ENCODE results near the gene TACO1.

Gene TACO1

DNA sequence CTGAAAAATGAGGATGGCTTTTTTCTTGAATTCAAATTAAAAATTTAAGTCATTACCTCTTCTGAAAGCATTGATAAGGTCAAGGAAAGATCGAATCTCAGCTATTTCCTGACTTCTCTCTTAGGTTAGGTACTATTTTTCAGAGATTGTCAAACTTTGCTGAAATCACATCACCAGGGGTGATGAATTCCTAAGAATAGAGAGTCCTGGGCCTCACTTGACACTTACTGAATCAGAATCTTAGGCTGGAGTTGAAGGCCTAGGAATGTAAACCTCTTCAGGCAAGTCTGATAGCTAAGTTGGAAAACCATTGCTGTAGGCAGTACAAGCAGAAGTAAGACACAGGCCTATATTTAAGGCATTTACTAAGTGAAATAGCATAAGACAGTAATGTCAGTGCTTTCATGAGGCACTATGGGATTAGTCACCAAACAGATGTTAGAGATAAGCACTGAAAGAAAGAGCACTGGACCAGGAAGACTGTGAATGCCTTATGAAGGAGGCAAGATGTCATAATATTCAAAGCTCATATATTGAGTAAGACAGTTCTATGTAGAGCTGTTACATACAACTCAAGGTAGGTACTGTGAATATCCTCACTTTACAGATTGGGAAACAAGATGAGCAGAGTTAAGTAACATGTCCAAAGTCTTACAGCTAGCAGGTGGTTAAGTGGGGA lies 28.9 kb upstream of the TACO1 start:
- no peaks in the 10 kb centered on the region for H3K9me3 ChIP-seq (ENCODE audit: control insufficient read depth, low read length)
- WGBS, 2 experiments = 96 to 100% methylated on average over 1 of the region's 1 CpG
- no peaks in the 10 kb centered on the region for H3K4me1 ChIP-seq (ENCODE audit: control insufficient read depth, insufficient read depth, low read length)
- H3K27me3 ChIP-seq (ENCODE audit: control insufficient read depth, insufficient read depth, low read length, poor library complexity, severe bottlenecking) = no peaks in the 10 kb centered on the region
- H3K4me3 ChIP-seq (ENCODE audit: insufficient read depth, low read depth, low read length) = no peak overlapping the region
- H3K27ac ChIP-seq (ENCODE audit: insufficient read depth, low read depth, low read length, poor library complexity, severe bottlenecking) = no peak overlapping the region
- H3K36me3 ChIP-seq (ENCODE audit: control insufficient read depth, insufficient read depth, low read length) = no peaks in the 10 kb centered on the region

DNA sequence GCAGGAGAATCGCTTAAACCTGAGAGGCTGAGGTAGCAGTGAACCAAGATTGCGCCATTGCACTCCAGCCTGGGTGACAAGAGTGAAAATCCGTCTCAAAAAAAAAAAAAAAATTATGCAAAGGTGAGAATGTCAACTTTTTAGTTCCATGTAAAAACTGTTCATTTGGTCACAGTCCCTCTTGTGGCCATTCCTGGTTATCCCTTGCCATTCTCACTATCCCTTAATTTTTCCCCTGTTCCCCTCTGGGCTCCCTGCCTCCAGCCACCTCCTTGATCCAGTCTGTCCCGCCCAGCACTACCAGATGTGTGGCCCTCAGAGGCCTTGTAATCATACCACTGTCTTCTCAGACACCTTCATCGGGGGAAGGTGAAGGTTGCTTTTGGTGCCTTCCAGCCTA lies 27.1 kb upstream of the TACO1 start:
- Histone ChIP-seq H3K9me3 (ENCODE audit: control insufficient read depth, low read length) (no peaks in the 10 kb centered on the region), H3K4me3 (ENCODE audit: insufficient read depth, low read depth, low read length) (no peak overlapping the region), H3K27ac (ENCODE audit: insufficient read depth, low read depth, low read length, poor library complexity, severe bottlenecking) (no peak overlapping the region), H3K36me3 (ENCODE audit: control insufficient read depth, insufficient read depth, low read length) (no peaks in the 10 kb centered on the region), H3K4me1 (ENCODE audit: control insufficient read depth, insufficient read depth, low read length) (no peaks in the 10 kb centered on the region), H3K27me3 (ENCODE audit: control insufficient read depth, insufficient read depth, low read length, poor library complexity, severe bottlenecking) (no peaks in the 10 kb centered on the region)
- WGBS, 2 experiments = 84 to 86% methylated on average over 5 of the region's 5 CpGs

DNA sequence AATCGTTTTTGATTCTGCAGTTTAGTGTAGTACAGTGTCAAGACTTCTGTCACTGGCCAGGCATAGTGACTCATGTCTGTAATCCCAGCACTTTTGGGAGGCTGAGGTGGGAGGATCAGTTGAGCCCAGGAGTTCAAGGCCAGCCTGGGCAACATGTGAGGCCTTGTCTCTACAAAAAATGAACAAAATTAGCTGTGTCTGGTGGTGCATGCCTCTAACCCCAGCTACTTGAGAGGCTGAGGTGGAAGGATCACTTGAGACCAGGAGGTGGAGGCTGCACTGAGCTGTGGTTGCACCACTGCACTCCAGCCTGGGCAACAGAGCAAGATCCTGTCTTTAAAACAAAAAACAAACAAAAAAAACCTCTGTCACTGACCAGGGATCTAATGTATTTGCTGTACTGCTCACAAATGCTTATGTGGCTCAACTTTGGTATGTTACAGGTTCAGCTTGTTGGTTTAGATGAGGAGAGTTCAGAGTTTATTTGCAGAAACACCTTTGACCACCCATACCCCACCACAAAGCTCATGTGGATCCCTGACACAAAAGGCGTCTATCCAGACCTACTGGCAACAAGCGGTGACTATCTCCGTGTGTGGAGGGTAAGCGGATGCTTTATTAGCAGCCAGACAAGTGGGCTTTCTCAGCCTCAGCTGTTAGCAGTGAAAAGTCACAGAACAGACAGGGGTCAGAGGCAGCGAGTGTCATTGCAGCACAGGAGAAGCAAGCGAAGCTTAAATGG lies 22.5 kb upstream of the TACO1 start:
- H3K4me3 ChIP-seq (ENCODE audit: insufficient read depth, low read depth, low read length) = no peak overlapping the region
- H3K4me1 ChIP-seq (ENCODE audit: control insufficient read depth, insufficient read depth, low read length) = no peaks in the 10 kb centered on the region
- no peaks in the 10 kb centered on the region for H3K9me3 ChIP-seq (ENCODE audit: control insufficient read depth, low read length)
- WGBS, 2 experiments = 95 to 96% methylated on average over 7 of the region's 7 CpGs
- H3K27ac ChIP-seq (ENCODE audit: insufficient read depth, low read depth, low read length, poor library complexity, severe bottlenecking) = no peak overlapping the region
- H3K27me3 ChIP-seq (ENCODE audit: control insufficient read depth, insufficient read depth, low read length, poor library complexity, severe bottlenecking) = no peaks in the 10 kb centered on the region
- H3K36me3 ChIP-seq (ENCODE audit: control insufficient read depth, insufficient read depth, low read length) = peaks cover 14% of the 10 kb centered on the region

DNA sequence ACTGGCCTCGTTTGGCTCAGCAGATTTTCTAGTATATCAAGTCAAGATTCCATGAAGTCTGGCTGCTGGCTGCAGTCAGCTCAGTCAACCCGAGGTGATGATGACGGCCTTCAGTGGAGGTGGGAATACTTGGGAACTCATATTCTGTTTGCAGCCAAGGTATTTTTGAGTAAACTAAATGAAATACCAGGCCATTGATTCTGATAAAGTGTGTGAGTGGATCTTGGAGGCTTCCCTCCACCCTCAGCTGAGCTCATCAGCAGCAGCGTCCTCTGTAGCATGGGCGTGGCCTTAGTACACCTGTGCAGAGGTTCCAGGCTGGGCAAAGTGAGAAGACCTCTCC lies 22.0 kb upstream of the TACO1 start:
- H3K27ac ChIP-seq (ENCODE audit: insufficient read depth, low read depth, low read length, poor library complexity, severe bottlenecking) = no peak overlapping the region
- WGBS, 2 experiments = 93 to 96% methylated on average over 5 of the region's 5 CpGs

DNA sequence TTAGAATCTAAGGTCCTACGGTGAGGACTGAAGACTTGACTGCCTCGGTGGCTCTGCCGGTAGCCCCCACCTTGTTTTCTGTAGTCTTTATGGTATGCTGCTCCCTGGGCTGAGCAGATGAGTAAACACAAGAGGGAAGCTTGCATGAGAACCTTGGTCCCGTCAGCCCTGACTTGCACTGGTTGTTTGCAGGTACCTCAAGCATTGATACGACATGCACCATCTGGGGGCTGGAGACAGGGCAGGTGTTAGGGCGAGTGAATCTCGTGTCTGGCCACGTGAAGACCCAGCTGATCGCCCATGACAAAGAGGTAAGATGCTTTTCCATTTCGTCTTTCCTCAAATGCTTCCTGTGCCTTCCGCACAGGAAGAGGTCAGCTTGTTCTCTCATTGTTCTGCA lies 21.1 kb upstream of the TACO1 start:
- peaks cover 19% of the 10 kb centered on the region for H3K36me3 ChIP-seq (ENCODE audit: control insufficient read depth, insufficient read depth, low read length)
- H3K9me3 ChIP-seq (ENCODE audit: control insufficient read depth, low read length) = no peaks in the 10 kb centered on the region
- no peaks in the 10 kb centered on the region for H3K4me1 ChIP-seq (ENCODE audit: control insufficient read depth, insufficient read depth, low read length)
- WGBS, 2 experiments = 88% methylated on average over 11 of the region's 11 CpGs
- H3K27me3 ChIP-seq (ENCODE audit: control insufficient read depth, insufficient read depth, low read length, poor library complexity, severe bottlenecking) = no peaks in the 10 kb centered on the region
- H3K4me3 ChIP-seq (ENCODE audit: insufficient read depth, low read depth, low read length) = no peak overlapping the region
- no peak overlapping the region for H3K27ac ChIP-seq (ENCODE audit: insufficient read depth, low read depth, low read length, poor library complexity, severe bottlenecking)

More for the DNA sequence above, 22.0 kb upstream of the TACO1 start:
- Histone ChIP-seq H3K36me3 (ENCODE audit: control insufficient read depth, insufficient read depth, low read length) (peaks cover 19% of the 10 kb centered on the region), H3K27me3 (ENCODE audit: control insufficient read depth, insufficient read depth, low read length, poor library complexity, severe bottlenecking) (no peaks in the 10 kb centered on the region), H3K4me1 (ENCODE audit: control insufficient read depth, insufficient read depth, low read length) (no peaks in the 10 kb centered on the region), H3K9me3 (ENCODE audit: control insufficient read depth, low read length) (no peaks in the 10 kb centered on the region), H3K4me3 (ENCODE audit: insufficient read depth, low read depth, low read length) (no peak overlapping the region)

DNA sequence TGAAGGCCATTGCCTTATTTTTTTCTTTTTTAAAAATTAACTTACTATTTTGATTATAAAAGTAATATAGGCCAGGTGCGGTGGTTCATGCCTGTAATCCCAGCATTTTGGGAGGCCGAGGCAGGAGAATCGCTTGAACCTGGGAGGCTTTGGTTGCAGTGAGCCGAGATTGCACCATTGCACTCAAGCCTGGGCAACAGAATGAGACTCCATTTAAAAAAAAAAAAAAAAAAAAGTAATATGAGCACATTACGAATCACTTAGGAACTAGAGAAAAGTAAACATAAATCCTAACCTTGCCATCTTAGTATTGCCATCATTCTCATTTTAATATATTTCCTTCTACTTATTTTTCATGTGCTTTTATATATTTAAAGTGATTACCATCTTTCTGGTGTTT lies 12.9 kb upstream of the TACO1 start:
- Histone ChIP-seq H3K27me3 (ENCODE audit: control insufficient read depth, insufficient read depth, low read length, poor library complexity, severe bottlenecking) (no peaks in the 10 kb centered on the region), H3K4me1 (ENCODE audit: control insufficient read depth, insufficient read depth, low read length) (no peaks in the 10 kb centered on the region), H3K36me3 (ENCODE audit: control insufficient read depth, insufficient read depth, low read length) (peaks cover 28% of the 10 kb centered on the region)

DNA sequence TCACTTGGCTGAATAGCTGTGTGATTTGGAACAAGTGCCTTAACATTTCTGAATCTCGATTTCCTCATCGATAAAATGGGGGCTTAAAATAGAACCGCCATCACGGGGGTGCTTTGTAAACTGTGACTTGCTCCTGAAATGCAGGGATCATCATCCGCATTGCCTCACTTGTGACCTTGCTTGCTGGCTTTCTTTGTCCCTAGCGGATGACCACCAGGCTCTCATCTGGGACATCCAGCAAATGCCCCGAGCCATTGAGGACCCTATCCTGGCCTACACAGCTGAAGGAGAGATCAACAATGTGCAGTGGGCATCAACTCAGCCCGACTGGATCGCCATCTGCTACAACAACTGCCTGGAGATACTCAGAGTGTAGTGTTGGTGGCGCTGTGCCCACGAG lies 11.9 kb upstream of the TACO1 start:
- no peak overlapping the region for H3K4me3 ChIP-seq (ENCODE audit: insufficient read depth, low read depth, low read length)
- WGBS, 2 experiments = 94 to 95% methylated on average over 11 of the region's 11 CpGs
- H3K36me3 ChIP-seq (ENCODE audit: control insufficient read depth, insufficient read depth, low read length) = peaks cover 20% of the 10 kb centered on the region
- H3K9me3 ChIP-seq (ENCODE audit: control insufficient read depth, low read length) = no peaks in the 10 kb centered on the region
- no peaks in the 10 kb centered on the region for H3K4me1 ChIP-seq (ENCODE audit: control insufficient read depth, insufficient read depth, low read length)
- no peaks in the 10 kb centered on the region for H3K27me3 ChIP-seq (ENCODE audit: control insufficient read depth, insufficient read depth, low read length, poor library complexity, severe bottlenecking)
- H3K27ac ChIP-seq (ENCODE audit: insufficient read depth, low read depth, low read length, poor library complexity, severe bottlenecking) = no peak overlapping the region

More for the DNA sequence above, 12.9 kb upstream of the TACO1 start:
- Histone ChIP-seq H3K9me3 (ENCODE audit: control insufficient read depth, low read length) (no peaks in the 10 kb centered on the region), H3K4me3 (ENCODE audit: insufficient read depth, low read depth, low read length) (no peak overlapping the region), H3K27ac (ENCODE audit: insufficient read depth, low read depth, low read length, poor library complexity, severe bottlenecking) (no peak overlapping the region)
- WGBS, 2 experiments = 95 to 97% methylated on average over 4 of the region's 5 CpGs

DNA sequence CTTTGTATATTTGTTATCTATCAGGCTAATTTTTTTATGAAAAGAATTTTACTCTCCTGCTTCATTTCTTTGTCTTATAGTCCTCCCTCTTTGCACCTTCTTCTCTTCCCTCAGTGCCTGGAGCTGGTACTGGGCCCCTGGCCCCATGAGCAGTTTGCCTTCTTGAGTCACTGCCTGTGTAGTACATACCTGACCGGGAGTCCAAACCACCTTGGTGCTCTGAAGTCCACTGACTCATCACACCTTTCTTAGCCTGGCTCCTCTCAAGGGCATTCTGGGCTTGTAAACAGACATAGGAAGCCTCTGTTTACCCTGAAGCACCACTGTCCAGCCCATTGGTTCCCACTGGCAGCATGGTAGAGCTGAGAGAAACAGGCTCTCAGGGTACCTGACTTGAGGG lies 11.0 kb upstream of the TACO1 start:
- Histone ChIP-seq H3K9me3 (ENCODE audit: control insufficient read depth, low read length) (no peaks in the 10 kb centered on the region), H3K36me3 (ENCODE audit: control insufficient read depth, insufficient read depth, low read length) (peaks cover 20% of the 10 kb centered on the region), H3K4me1 (ENCODE audit: control insufficient read depth, insufficient read depth, low read length) (no peaks in the 10 kb centered on the region), H3K27ac (ENCODE audit: insufficient read depth, low read depth, low read length, poor library complexity, severe bottlenecking) (no peak overlapping the region), H3K27me3 (ENCODE audit: control insufficient read depth, insufficient read depth, low read length, poor library complexity, severe bottlenecking) (no peaks in the 10 kb centered on the region), H3K4me3 (ENCODE audit: insufficient read depth, low read depth, low read length) (no peak overlapping the region)
- 90 to 97% methylated on average over 1 of the region's 1 CpG for WGBS, 2 experiments

DNA sequence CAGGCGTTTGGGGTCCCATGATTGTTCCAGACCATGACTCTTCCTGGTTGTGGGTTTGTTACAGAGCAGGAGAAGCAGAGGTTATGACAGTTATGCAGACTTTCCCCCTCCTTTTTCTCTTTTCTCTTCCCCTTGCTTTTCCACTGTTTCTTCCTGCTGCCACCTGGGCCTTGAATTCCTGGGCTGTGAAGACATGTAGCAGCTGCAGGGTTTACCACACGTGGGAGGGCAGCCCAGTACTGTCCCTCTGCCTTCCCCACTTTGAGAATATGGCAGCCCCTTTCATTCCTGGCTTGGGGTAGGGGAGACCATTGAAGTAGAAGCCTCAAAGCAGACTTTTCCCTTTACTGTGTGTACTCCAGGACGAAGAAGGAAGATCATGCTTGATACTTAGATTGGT lies 7.9 kb upstream of the TACO1 start:
- Histone ChIP-seq H3K4me3 (ENCODE audit: insufficient read depth, low read depth, low read length) (no peak overlapping the region), H3K27me3 (ENCODE audit: control insufficient read depth, insufficient read depth, low read length, poor library complexity, severe bottlenecking) (no peaks in the 10 kb centered on the region), H3K9me3 (ENCODE audit: control insufficient read depth, low read length) (no peaks in the 10 kb centered on the region), H3K4me1 (ENCODE audit: control insufficient read depth, insufficient read depth, low read length) (no peaks in the 10 kb centered on the region), H3K27ac (ENCODE audit: insufficient read depth, low read depth, low read length, poor library complexity, severe bottlenecking) (no peak overlapping the region), H3K36me3 (ENCODE audit: control insufficient read depth, insufficient read depth, low read length) (peaks cover 17% of the 10 kb centered on the region)
- WGBS, 2 experiments = 88 to 92% methylated on average over 3 of the region's 3 CpGs

DNA sequence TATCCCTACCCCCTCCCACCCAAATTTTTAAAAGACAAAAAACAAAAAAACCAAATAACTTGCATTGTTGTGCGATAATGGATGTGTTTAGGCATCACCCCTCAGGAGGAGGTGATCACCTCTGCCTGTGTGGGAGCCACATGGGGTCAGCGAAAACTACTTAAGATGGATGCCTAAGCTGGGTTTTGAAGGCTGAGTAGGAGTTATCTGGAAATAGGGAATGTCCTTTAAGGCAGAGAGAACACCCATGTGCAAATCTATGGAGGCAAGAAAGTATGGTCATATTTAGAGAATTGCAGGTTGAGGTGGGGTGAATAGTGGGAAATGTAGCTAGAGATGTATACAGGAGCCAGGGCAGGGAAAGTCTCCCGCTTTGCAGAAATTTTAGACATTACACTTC lies 5.6 kb upstream of the TACO1 start:
- no peaks in the 10 kb centered on the region for H3K9me3 ChIP-seq (ENCODE audit: control insufficient read depth, low read length)
- H3K4me3 ChIP-seq (ENCODE audit: insufficient read depth, low read depth, low read length) = no peak overlapping the region
- no peaks in the 10 kb centered on the region for H3K4me1 ChIP-seq (ENCODE audit: control insufficient read depth, insufficient read depth, low read length)
- no peak overlapping the region for H3K27ac ChIP-seq (ENCODE audit: insufficient read depth, low read depth, low read length, poor library complexity, severe bottlenecking)
- no peaks in the 10 kb centered on the region for H3K27me3 ChIP-seq (ENCODE audit: control insufficient read depth, insufficient read depth, low read length, poor library complexity, severe bottlenecking)
- H3K36me3 ChIP-seq (ENCODE audit: control insufficient read depth, insufficient read depth, low read length) = no peaks in the 10 kb centered on the region
- 92 to 94% methylated on average over 3 of the region's 3 CpGs for WGBS, 2 experiments

Data from ectodermal cell (in vitro differentiated cells).